Measurements from ENCODE around the gene L3MBTL4.

L3MBTL4 gene

GRCh38 chr18:6367208-6367607, 47.5 kb downstream of the L3MBTL4 start:
- DNase-seq (ENCODE audit: low read depth in 2 of 2) = no peak
- TF ChIP-seq CTCF (IDR thresholded peaks at IDR 0.05; ENCODE audit: low read depth, low read length) = no peak
- H3K4me3 ChIP-seq (replicated peaks in 1 of 2; ENCODE audit: low read depth in 2 of 2, low read length in 2 of 2) = no peak overlapping the region

GRCh38 chr18:6366776-6367175, 47.9 kb downstream of the L3MBTL4 start:
- TF ChIP-seq CTCF (IDR thresholded peaks at IDR 0.05; ENCODE audit: low read depth, low read length) = no peak
- no peak for DNase-seq (ENCODE audit: low read depth in 2 of 2)
- no peak overlapping the region for H3K4me3 ChIP-seq (replicated peaks in 1 of 2; ENCODE audit: low read depth in 2 of 2, low read length in 2 of 2)

GRCh38 chr18:6365385-6365784, 49.3 kb downstream of the L3MBTL4 start:
- no peak for TF ChIP-seq CTCF (IDR thresholded peaks at IDR 0.05; ENCODE audit: low read depth, low read length)

GRCh38 chr18:6363216-6363615, 51.5 kb downstream of the L3MBTL4 start:
- no peak overlapping the region for H3K4me3 ChIP-seq (replicated peaks in 1 of 2; ENCODE audit: low read depth in 2 of 2, low read length in 2 of 2)
- DNase-seq (ENCODE audit: low read depth in 2 of 2) = no peak
- no peak for TF ChIP-seq CTCF (IDR thresholded peaks at IDR 0.05; ENCODE audit: low read depth, low read length)

More at GRCh38 chr18:6365385-6365784, 49.3 kb downstream of the L3MBTL4 start:
- DNase-seq (ENCODE audit: low read depth in 2 of 2) = no peak
- no peak overlapping the region for H3K4me3 ChIP-seq (replicated peaks in 1 of 2; ENCODE audit: low read depth in 2 of 2, low read length in 2 of 2)

- TF ChIP-seq CTCF (IDR thresholded peaks at IDR 0.05; ENCODE audit: low read depth, low read length) = no peak
- H3K4me3 ChIP-seq (replicated peaks in 1 of 2; ENCODE audit: low read depth in 2 of 2, low read length in 2 of 2) = no peak overlapping the region
- DNase-seq (ENCODE audit: low read depth in 2 of 2) = no peak
Measured at GRCh38 chr18:6362559-6363129, 52.1 kb downstream of the L3MBTL4 start.

- TF ChIP-seq CTCF (IDR thresholded peaks at IDR 0.05; ENCODE audit: low read depth, low read length) = no peak
- DNase-seq (ENCODE audit: low read depth in 2 of 2) = no peak
- no peak overlapping the region for H3K4me3 ChIP-seq (replicated peaks in 1 of 2; ENCODE audit: low read depth in 2 of 2, low read length in 2 of 2)
Measured at GRCh38 chr18:6357668-6358067, 57.0 kb downstream of the L3MBTL4 start.
